SIG-M5 (cell line): ENCODE data around the gene KCNK4.

Source experiments
- DNase-seq: peaks from one replicate; lab custom pipeline; 2025; lab: John Stamatoyannopoulos, UW

KCNK4 gene

DNA sequence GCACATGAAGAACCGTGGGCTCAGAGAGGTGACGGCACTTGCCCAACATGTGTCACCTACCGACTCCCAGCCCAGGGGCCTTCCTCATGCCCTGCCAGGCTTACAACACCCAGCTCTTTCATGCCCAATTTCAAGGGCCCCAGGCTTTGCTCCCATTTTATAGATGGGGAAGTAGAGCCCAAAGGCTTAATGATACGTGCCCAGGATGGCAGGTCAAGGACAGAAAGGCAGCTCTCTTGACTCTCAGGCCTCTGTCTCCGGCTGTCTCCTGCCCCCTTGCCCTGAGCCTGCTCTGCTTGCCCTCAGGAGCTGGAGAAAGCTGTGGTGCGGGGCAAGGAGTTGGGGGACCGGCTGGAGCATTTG is 57.9 kb downstream of the KCNK4 start:
- no peak for DNase-seq

DNA sequence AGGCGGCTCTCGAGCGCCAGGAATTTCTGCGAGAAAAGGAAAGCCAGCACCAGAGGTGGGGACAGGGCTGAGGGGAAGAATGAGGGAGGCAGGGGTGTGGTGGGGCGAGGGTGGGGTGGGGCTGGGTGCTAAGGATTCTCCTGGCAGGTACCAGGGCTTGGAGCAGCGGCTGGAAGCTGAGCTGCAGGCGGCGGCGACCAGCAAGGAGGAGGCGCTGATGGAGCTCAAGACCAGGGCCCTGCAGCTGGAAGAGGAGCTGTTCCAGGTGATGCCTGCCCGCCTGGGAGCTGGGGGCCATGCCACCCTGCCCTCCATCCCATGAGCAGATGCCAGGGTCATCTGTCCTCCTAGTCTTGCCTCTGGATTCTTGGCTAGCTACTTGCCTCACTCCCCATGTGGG is 58.3 kb downstream of the KCNK4 start:
- no peak for DNase-seq
